HG03139 (cell line): Measurements from ENCODE around the gene KIAA0232.
"Not testable (repeated sequence)": the region's sequence is repeated elsewhere in the genome, so short reads cannot be mapped to it uniquely, and the experiment has no call there.

Source experiments
- ATAC-seq: cut with Tn5 transposase; IDR thresholded peaks from one replicate; pipeline ENCODE4 v1.9.1; 2021; ENCODE audit not compliant: unreplicated experiment

The KIAA0232 gene

DNA sequence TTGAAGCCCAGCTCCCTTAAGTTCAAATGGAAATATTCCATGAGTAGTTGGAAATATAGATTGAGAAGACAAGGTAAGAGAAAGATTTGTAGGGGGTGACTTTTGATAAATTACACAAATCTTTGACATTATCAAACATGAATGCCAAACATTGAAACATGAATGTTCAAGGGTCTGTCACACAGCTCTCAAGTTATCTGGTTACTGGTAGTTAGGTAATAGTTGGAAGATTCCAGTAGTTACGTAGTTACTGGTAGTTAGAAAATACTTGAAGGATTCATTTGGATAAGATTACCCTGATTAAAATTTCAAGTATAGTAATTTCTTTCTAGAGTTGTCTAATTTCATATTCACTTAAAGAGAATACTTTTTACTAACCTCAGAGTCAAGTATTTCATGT lies 20.7 kb downstream of the KIAA0232 start:
- no peak for ATAC-seq

DNA sequence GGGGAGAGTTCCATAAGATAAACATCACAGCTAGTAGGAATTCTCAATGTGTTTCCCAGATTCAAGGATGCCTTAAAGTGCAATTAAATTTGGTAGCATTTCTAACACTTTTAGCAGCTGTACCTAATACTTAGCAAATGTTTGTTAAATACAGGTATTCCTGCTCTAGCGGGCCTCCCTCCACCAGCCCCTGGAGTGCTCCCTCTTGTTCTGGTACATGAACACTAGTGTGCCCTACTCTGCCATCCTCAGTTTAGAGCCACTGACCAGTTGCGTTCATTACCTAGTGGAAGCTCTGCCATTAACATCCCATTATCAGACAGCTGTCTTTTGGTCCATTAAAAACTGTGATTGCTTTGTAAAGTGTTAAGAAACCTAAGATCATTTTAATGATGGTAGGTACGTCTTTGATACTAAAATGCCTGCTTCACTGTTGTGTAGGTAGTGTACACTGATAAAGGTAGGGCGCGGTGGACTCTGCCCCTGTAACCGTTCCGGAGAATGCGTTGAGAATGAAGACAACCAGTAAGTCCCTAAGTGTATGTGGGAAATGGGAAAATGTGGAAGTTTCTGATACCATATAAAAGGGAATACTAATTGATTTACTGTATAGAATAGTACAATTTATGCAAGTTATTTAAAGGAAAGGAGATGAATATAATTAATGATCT lies 21.7 kb downstream of the KIAA0232 start:
- no peak for ATAC-seq

DNA sequence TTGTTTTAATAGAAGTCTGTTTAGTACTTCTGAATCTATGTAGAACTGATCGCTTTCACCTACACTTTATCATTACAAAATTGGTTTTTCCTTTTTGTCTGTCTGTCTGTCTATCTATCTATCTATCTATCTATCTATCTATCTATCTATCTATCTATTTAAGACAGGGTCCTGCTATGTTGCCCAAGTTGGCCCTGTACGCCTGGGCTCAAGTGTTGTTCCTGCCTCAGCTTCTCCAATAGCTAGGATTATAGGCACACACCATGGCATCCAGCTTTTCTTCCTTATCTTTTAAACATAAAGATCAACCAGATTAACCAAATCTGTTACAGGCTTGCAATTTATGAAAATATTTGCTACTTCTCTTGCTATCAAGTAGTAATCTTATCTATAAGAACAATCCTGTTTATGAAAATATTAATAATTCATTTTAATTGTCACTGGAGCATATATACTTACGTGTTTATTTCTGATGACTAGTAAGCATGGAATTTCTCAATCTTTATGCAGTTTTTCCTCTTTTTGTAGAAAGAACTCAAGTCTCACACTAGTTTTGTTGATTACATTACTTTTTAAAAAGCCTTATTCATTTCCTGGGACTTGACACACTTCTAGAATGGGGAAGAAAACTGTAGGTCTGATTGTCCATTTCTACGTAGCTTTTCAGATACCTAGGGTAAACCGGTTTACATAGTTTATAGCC lies 24.5 kb downstream of the KIAA0232 start:
- ATAC-seq: no peak

GRCh38 chr4:6808259-6808658 lies 25.7 kb downstream of the KIAA0232 start:
- ATAC-seq: no peak

DNA sequence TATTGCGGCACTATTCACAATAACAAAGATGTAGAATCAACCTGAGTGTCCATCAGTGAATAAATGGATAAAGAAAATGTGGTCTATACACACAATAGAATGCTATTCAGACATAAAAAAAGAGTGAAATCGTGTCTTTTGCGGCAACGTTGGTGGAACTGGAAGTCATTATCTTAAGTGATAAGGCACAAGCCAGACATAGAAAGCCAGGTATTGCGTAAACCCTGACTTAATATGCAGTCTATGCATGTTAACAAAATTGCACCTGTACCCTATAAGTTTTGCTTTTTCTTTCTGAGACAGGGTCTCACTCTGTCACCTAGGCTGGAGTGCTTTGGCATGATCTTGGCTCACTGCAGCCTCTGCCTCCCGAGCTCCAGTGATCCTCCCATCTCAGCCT lies 28.6 kb downstream of the KIAA0232 start:
- no peak for ATAC-seq

DNA sequence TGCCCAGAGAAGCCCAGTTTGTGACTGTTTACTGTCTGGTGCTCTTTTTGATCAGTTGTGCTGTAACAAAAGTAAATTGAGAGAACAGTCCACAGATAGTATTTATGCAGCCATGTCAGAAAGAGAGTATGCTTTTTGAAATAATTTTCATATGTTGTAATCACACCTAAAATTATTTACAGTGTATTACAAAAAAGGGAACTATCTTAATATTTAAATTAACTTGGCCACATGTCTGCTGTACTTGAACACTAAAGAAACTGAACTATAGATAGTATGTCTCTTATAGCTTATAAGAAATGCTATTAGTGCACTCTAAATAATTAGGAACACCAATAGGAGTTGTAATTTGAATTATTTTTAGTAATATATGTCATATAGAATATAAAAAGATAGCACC lies 30.2 kb downstream of the KIAA0232 start:
- ATAC-seq: no peak

DNA sequence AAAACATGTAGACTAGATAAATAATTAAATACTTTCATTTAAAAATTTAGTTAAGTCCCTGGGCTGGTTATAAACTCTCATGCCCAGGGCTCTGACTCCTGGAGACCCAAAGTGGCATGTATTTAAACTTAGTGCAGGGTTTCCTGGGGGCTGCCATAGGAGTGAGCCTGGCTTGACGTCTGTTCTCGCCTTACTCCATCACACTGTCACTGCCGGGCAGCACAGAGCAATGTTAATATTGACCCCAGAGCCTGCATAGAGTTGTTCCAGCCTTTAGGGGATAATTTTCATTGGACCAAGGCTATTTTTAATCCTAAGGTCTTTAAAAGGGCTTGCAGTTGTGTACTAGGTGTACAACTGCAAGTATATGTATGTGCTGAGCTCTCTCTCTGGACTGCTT lies 31.2 kb downstream of the KIAA0232 start:
- ATAC-seq: no peak

DNA sequence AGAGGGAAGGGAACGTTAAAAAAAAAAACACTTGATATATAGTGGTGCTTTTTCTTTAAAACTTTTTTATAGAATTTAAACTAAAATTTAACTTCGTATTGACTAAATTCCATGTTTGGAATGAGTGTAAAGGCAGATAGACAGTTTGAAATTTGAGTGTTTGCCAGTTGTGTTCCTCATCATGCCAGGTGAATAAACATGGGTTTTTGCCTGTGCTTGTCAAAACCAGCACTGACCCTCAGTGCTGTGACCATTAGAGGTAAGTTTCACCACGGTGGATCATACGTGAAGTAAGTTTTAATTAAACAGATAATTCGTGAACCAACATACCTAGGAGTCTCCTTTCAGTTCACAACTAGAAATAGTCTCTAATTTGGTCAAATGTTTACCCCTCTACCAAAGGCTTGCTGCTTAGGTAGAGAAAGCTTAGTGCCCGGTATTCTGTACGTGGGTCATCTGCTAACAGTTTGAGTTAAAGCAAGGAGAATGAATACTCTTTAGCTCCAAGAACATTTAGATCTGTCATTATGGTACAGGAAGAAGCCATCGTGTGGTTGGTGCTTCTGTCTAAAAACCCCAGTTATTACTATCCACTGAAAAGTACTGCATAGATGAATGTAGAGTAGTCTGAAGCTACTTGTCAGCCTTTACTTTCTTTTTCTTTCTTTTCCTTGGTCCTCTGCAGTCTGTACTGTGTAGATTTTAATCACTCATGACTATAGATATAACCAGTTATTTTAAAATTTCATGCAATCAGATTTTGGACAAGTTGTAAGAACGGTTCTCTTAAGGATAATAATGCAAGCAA lies 32.7 kb downstream of the KIAA0232 start:
- ATAC-seq: no peak

DNA sequence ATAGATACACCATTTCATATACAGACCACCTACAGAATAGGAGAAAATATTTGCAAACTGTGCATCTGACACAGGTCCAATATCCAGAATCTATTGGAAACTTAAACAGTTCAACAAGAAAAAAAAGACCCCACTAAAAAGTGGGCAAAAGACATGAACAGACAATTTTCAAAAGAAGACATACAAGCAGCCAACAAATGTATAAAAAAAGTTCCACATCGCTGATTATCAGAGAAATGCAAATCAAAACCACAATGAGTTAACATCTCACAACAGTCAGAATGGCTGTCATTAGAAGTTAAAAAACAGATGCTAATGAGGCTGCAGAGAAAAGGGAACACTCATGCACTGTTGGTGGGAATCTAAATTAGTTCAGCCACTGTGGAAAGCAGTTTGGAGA lies 36.8 kb downstream of the KIAA0232 start:
- no peak for ATAC-seq

- no peak for ATAC-seq
Observed at GRCh38 chr4:6820695-6821094, 38.2 kb downstream of the KIAA0232 start.

DNA sequence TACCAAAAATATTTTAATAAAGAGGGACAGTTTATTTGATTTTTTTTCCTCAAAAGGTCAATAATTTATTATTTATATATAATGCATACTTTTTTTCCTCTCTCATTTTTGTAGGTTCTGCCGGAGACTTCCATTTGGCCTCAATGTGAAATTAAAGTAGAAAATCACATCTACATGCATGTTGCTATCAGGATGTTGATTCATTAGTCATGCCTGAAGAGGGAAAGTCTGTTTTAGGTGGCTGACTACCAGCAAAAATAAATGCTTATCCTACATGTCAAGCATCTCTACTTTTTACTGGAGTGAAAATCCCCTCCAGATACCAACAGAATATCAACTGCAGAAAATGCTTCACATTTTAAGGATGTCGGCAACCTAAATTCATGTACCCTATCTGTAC lies 41.5 kb downstream of the KIAA0232 start:
- no peak for ATAC-seq

DNA sequence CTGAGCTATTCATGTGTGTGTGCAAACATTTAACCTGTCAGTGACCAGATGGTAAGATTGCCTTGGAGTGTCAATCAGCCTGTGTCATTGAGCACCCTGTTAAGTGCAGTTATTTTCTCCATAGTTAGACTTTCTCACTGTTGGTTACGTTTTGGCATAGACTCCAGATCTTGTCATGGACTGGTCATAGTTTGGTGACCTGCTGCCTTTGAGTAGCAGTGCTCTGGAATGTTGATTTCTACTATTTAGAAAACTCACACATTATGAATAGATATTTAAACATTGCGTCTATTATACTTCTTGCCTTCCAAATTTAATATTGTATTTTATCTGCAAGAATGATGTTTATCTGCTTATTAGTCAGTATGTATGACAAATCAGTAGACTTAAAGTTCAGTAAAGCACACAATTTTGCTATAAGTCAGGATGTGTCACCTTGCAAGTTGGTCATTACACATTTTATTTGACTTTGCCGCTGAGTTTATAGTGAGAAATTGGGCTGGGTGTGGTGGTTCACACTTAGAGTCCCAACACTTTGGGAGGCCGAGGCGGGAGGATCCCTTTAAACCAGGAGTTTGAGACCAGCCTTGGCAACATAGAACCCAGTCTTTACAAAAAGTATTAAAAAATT lies 42.4 kb downstream of the KIAA0232 start:
- no peak for ATAC-seq

GRCh38 chr4:6825403-6825802 lies 42.9 kb downstream of the KIAA0232 start:
- ATAC-seq: no peak

DNA sequence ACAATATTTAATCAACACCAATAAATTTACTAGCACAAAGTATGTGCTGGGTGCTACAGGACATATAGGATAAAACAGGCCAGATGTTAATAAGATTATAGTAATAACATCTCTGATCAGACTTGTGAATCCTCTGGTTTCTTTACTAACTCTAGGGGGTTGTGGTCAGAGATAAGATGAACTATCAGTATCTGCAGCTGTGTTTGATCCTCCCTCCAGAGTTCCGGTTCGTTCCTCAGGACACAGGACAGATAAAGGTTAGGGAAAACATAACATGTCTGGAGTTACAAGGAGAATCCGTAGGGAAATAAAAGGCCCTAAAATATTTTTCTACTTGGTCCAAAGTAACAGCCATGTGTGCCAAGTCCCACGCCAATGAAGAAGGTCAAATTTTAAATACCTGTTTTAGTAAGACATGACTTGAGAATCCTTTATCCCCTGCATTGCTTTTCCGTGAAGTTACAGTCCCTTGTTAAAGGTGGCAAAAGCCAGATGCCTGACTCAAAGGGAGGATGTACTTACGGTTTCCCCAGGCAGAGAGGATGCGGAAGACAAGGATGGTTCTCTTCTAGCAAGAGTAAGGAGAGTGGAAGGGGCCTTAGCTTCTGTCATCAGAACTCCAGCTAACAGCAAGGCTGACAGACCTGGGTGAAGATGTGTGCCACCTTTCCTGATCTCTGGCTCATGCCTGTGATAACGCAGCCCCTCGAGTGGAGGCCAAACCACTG lies 44.4 kb downstream of the KIAA0232 start:
- ATAC-seq: no peak

DNA sequence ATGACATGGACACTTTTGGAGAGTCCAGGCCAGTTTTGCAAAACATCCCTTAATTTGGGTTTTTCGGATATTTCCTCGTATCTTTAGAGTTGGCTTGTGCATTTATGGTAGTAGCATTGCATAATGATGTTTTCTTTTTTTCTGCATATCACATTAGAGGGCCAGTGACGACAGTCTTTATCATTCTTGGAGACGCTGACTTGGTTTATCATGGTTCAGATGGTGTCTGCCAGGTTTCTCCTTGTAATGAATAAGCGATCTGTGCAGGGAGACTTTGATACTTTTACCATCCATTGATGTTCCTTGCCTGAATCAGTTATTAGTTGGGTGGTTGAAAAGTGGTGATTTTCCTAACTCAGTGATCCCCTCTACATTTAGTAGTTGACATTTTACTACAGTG lies 46.6 kb downstream of the KIAA0232 start:
- no peak for ATAC-seq

- ATAC-seq: no peak
Observed at GRCh38 chr4:6834867-6835266, 52.3 kb downstream of the KIAA0232 start.

DNA sequence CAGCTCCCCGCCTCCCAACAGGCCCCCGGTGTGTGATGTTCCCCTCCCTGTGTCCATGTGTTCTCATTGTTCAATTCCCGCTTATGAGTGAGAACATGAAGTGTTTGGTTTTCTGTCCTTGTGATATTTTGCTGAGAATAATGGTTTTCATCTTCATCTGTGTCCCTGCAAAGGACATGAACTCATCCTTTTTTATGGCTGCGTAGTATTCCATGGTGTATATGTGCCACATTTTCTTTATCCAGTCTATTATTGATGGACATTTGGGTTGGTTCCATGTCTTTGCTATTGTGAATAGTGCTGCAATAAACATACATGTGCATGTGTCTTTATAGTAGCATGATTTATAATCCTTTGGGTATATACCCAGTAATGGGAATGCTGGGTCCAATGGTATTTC lies 53.1 kb downstream of the KIAA0232 start:
- ATAC-seq: not testable (repeated sequence)

GRCh38 chr4:6837106-6837505 lies 54.6 kb downstream of the KIAA0232 start:
- ATAC-seq: not testable (repeated sequence)

DNA sequence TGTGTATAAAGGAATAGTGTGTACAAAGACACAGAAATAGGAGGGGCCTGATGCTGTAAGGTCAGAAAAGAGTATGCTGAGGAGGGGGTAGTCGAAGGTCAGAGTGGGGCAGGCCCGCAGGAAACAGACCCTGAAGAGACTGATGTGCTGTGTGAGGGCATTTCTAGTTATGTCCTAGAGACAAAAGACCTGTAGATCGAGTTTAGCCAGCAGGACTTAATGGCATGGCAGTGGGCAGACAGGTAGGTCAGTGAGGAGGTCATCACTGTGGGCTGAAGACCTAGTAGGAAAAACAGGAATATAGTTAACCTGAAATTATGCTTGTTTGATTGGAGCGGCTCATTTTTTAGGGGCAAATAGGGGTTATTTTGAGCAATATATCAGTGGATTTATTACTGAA lies 57.1 kb downstream of the KIAA0232 start:
- no peak for ATAC-seq

GRCh38 chr4:6840062-6840976 lies 57.8 kb downstream of the KIAA0232 start:
- ATAC-seq: no peak
